ENCODE data around the gene RNF44. TPM values are rescaled to one million over a fixed set of nuclear protein-coding genes. Genes with fewer than 3 reads are reported as not detected.

The RNF44 gene
- total RNA-seq, 1 donor from 2014 or later, result 103 TPM

DNA sequence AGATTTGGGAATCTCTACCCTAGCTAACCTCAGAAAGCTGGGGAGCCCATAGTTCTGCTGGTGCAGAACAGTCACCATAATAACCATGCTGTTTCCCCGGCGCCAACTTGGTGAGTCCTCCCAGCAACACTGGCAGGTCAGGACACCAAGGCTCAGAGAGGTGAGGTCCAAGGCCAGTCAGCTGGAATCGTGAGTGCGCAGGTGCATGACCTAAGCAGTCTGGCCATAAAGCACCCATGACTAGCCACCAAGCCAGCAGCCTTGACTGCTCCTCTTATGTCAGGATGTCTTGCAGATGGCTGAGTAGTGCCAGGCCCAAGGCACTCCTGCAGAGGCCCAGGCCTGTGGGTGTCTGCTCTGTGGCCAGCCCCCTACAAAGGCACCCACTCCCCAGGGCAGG, 2.6 kb downstream of the RNF44 start:
- Mint-ChIP-seq H3K27me3 (ENCODE audit: unreplicated experiment) (peaks cover 14% of the 10 kb centered on the region), H3K36me3 (ENCODE audit: low read depth, unreplicated experiment) (peaks cover 8% of the 10 kb centered on the region), H3K9me3 (ENCODE audit: unreplicated experiment) (no peaks in the 10 kb centered on the region), H3K27ac (ENCODE audit: unreplicated experiment) (peak overlapping the region; percentile 83), H3K4me1 (ENCODE audit: unreplicated experiment) (peaks cover 49% of the 10 kb centered on the region), H3K4me3 (ENCODE audit: unreplicated experiment) (peak overlapping the region; percentile 70)
- TF ChIP-seq, protein P1, sequence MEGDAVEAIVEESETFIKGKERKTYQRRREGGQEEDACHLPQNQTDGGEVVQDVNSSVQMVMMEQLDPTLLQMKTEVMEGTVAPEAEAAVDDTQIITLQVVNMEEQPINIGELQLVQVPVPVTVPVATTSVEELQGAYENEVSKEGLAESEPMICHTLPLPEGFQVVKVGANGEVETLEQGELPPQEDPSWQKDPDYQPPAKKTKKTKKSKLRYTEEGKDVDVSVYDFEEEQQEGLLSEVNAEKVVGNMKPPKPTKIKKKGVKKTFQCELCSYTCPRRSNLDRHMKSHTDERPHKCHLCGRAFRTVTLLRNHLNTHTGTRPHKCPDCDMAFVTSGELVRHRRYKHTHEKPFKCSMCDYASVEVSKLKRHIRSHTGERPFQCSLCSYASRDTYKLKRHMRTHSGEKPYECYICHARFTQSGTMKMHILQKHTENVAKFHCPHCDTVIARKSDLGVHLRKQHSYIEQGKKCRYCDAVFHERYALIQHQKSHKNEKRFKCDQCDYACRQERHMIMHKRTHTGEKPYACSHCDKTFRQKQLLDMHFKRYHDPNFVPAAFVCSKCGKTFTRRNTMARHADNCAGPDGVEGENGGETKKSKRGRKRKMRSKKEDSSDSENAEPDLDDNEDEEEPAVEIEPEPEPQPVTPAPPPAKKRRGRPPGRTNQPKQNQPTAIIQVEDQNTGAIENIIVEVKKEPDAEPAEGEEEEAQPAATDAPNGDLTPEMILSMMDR (IDR thresholded peaks at IDR 0.05; ENCODE audit: unreplicated experiment), result no peak
- no peak for DNase-seq (ENCODE audit: low spot score)

DNA sequence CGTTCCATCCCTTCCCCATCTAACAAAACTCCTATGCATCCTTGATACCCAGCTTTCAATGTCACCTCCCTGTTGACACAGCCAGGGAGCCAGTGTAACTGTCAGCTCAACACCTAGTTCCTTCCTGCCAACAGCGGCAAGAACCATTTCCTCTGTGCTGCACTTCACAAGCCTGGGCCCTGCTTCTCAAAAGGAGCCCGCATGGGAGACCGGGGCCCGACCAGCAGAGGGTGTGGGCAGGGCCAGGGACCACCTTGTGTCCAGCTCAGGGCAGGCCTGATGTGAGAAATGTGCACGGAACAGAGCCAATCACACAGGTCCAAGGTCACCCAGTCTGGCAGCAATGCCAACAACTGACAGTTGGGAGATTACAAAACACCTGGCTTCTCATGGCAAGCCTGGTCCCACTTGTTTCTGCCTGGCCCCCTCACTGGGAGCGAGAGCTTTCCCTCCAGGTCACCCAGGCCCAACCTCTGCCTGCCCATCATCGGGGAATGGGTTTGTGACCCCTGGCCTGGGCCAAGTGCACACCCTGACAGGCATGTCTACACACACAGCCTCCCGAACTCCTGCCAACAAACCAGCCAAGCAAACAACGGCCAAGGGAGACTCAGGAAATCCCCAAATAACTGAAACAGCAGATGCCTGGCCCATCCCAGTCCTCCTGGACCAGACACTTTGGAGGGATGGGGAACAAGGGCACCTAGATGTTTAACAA, 3.1 kb downstream of the RNF44 start:
- Mint-ChIP-seq H3K4me3 (ENCODE audit: unreplicated experiment) (peak overlapping the region; percentile 70), H3K36me3 (ENCODE audit: low read depth, unreplicated experiment) (peaks cover 7% of the 10 kb centered on the region), H3K27me3 (ENCODE audit: unreplicated experiment) (peaks cover 14% of the 10 kb centered on the region), H3K4me1 (ENCODE audit: unreplicated experiment) (peaks cover 51% of the 10 kb centered on the region), H3K27ac (ENCODE audit: unreplicated experiment) (peak overlapping the region; percentile 83), H3K9me3 (ENCODE audit: unreplicated experiment) (no peaks in the 10 kb centered on the region)
- no peak for DNase-seq (ENCODE audit: low spot score)
- TF ChIP-seq, protein P1 (IDR thresholded peaks at IDR 0.05; ENCODE audit: unreplicated experiment), result no peak

DNA sequence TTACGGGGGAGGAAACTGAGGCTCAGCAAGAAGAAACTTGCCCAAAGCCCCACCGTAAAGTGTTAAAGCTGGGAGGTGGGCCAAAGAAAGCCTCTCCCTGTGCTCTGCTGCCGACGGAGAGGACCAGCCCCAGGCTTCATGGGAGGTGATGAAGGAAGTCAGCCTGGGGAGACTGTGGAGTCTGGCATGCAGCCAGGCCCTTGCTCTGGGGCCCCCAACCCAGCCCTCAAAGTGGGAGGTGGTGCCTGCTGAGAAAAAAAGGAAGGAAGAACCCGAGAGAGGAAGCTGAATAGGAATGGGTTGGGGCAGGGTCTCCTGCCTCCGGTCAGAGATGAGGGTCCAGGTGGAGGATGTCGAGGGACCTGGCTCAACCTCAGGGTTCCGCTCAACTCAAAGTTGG, 3.8 kb downstream of the RNF44 start:
- Mint-ChIP-seq H3K27ac (ENCODE audit: unreplicated experiment) (peak overlapping the region; percentile 83), H3K9me3 (ENCODE audit: unreplicated experiment) (no peaks in the 10 kb centered on the region), H3K4me1 (ENCODE audit: unreplicated experiment) (peaks cover 49% of the 10 kb centered on the region), H3K4me3 (ENCODE audit: unreplicated experiment) (peak overlapping the region; percentile 70), H3K36me3 (ENCODE audit: low read depth, unreplicated experiment) (peaks cover 7% of the 10 kb centered on the region), H3K27me3 (ENCODE audit: unreplicated experiment) (peaks cover 16% of the 10 kb centered on the region)
- TF ChIP-seq, protein P1 (IDR thresholded peaks at IDR 0.05; ENCODE audit: unreplicated experiment), result no peak
- DNase-seq (ENCODE audit: low spot score), result no peak

DNA sequence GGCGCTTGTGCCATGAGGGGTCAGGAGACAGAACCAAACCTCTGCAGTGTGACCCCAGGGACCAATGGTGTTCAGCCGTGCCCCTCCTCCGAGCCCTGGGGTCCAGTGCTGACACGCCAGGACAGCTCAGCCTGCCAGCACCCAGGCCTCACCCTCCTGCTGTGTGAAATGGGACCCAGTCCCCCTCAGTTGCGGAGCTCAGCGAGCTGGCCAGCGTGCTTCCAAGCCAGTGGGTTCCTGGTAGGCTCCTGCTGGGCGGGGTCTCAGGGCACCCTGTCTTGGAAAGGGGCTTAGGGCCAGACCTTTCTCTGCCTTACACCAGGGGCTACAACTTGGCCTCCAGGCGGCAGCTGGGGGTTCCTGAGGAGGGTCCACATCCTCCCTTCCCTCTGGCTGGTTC, 4.4 kb downstream of the RNF44 start:
- DNase-seq (ENCODE audit: low spot score), result no peak
- TF ChIP-seq, protein P1 (IDR thresholded peaks at IDR 0.05; ENCODE audit: unreplicated experiment), result no peak
- no peak overlapping the region for H3K27ac Mint-ChIP-seq (ENCODE audit: unreplicated experiment)
- peaks cover 7% of the 10 kb centered on the region for H3K36me3 Mint-ChIP-seq (ENCODE audit: low read depth, unreplicated experiment)
- H3K27me3 Mint-ChIP-seq (ENCODE audit: unreplicated experiment), result peaks cover 15% of the 10 kb centered on the region
- H3K4me3 Mint-ChIP-seq (ENCODE audit: unreplicated experiment), result no peak overlapping the region
- no peaks in the 10 kb centered on the region for H3K9me3 Mint-ChIP-seq (ENCODE audit: unreplicated experiment)
- peaks cover 43% of the 10 kb centered on the region for H3K4me1 Mint-ChIP-seq (ENCODE audit: unreplicated experiment)

DNA sequence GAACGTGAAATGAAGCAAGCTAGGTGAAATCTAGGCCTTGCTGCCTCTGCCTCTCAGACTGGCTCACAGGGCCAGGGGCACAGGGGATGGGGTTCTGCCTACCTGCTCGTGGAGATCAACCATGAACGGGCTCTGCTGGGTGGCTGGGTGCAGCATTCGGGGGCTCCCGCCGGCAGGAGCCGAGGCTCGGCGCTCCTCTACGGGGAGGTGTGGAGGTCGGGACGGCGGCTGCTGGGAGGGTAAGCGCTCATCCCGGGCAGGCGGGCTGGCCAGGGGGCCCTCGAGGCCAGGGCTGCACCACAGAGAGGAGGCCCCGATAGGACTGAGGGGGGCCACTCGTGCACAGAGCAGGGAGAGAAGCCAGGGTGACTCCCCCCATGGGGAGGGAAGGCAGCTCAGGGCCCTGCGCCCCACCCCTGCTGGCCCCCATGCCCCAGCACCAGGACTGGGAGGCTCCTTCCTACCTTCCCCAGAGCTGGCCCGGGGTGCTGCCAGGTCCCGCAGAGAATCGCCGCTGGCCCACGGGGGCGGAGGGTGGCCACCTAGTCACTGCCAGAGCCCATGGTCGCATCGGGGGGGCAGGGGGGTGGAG, 5.2 kb downstream of the RNF44 start:
- H3K9me3 Mint-ChIP-seq (ENCODE audit: unreplicated experiment), result no peaks in the 10 kb centered on the region
- no peak overlapping the region for H3K27ac Mint-ChIP-seq (ENCODE audit: unreplicated experiment)
- H3K4me1 Mint-ChIP-seq (ENCODE audit: unreplicated experiment), result peaks cover 39% of the 10 kb centered on the region
- DNase-seq (ENCODE audit: low spot score), result no peak
- H3K36me3 Mint-ChIP-seq (ENCODE audit: low read depth, unreplicated experiment), result peaks cover 7% of the 10 kb centered on the region
- no peak overlapping the region for H3K4me3 Mint-ChIP-seq (ENCODE audit: unreplicated experiment)
- TF ChIP-seq, protein P1 (IDR thresholded peaks at IDR 0.05; ENCODE audit: unreplicated experiment), result no peak
- H3K27me3 Mint-ChIP-seq (ENCODE audit: unreplicated experiment), result peaks cover 10% of the 10 kb centered on the region
